ENCODE data around the gene PAQR4. TPM values are rescaled to one million over a fixed set of nuclear protein-coding genes. Genes with fewer than 3 reads are reported as not detected.
"Not testable (repeated sequence)": the region's sequence is repeated elsewhere in the genome, so short reads cannot be mapped to it uniquely, and the experiment has no call there.

The PAQR4 gene
- total and polyA plus RNA-seq, 4 donors, result 4.0 to 21.3 (median 13.1) TPM

DNA sequence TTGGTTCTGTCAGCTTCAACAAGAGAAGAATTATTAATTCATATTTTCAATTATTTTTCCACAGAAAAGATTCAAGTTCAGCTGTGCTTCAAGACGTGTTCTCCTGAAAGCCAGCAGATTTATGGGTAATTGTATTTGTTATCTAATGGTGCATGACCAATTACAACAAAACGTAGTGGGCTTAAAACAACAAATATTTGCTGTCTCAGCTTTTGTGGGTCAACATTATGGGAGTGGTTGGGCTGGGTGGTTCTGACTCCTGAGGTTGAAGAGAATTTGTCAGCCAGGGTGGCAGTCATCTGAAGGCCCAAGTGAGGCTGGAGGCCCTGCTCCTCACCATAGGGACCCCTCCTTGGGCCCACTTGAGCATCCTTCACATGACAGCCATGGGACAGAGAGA, 29.2 kb upstream of the PAQR4 start:
- TF ChIP-seq, protein P1, sequence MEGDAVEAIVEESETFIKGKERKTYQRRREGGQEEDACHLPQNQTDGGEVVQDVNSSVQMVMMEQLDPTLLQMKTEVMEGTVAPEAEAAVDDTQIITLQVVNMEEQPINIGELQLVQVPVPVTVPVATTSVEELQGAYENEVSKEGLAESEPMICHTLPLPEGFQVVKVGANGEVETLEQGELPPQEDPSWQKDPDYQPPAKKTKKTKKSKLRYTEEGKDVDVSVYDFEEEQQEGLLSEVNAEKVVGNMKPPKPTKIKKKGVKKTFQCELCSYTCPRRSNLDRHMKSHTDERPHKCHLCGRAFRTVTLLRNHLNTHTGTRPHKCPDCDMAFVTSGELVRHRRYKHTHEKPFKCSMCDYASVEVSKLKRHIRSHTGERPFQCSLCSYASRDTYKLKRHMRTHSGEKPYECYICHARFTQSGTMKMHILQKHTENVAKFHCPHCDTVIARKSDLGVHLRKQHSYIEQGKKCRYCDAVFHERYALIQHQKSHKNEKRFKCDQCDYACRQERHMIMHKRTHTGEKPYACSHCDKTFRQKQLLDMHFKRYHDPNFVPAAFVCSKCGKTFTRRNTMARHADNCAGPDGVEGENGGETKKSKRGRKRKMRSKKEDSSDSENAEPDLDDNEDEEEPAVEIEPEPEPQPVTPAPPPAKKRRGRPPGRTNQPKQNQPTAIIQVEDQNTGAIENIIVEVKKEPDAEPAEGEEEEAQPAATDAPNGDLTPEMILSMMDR (IDR thresholded peaks at IDR 0.05; ENCODE audit: control extremely low read depth, extremely low read depth), result no peak
- Histone ChIP-seq H3K4me3 (no peak overlapping the region), H3K27ac (ENCODE audit: low read depth in 1 of 2, low read length in 1 of 2) (no peak overlapping the region), H3K27me3 (ENCODE audit: control insufficient read depth in 3 of 3, insufficient read depth in 3 of 3, low read length in 2 of 3) (no peaks in the 10 kb centered on the region), H3K9ac (ENCODE audit: insufficient read depth in 1 of 2, low read length in 2 of 2) (no peak overlapping the region), H3K9me3 (ENCODE audit: control insufficient read depth in 4 of 4, insufficient read depth in 3 of 4, low read length in 3 of 4) (no peaks in the 10 kb centered on the region), H3K4me1 (ENCODE audit: control insufficient read depth in 5 of 5, insufficient read depth in 5 of 5, low read length in 5 of 5) (no peaks in the 10 kb centered on the region), H3K36me3 (ENCODE audit: control insufficient read depth in 4 of 4, insufficient read depth in 4 of 4, low read length in 4 of 4) (peaks cover 6 to 58% (median 26%) of the 10 kb centered on the region in 4 donors)
- DNase-seq (no peak), ATAC-seq (ENCODE audit: insufficient read depth, low FRiP score) (no peak)
- WGBS, 2 donors, result 87 to 92% methylated on average over 2 of the region's 2 CpGs

- DNase-seq (no peak), ATAC-seq (ENCODE audit: insufficient read depth, low FRiP score) (no peak)
- Histone ChIP-seq H3K36me3 (ENCODE audit: control insufficient read depth in 4 of 4, insufficient read depth in 4 of 4, low read length in 4 of 4) (peaks cover 9 to 43% (median 23%) of the 10 kb centered on the region in 4 donors), H3K27ac (ENCODE audit: low read depth in 1 of 2, low read length in 1 of 2) (no peak overlapping the region), H3K27me3 (ENCODE audit: control insufficient read depth in 3 of 3, insufficient read depth in 3 of 3, low read length in 2 of 3) (no peaks in the 10 kb centered on the region), H3K4me1 (ENCODE audit: control insufficient read depth in 5 of 5, insufficient read depth in 5 of 5, low read length in 5 of 5) (no peaks in the 10 kb centered on the region), H3K9ac (ENCODE audit: insufficient read depth in 1 of 2, low read length in 2 of 2) (no peak overlapping the region), H3K4me3 (no peak overlapping the region), H3K9me3 (ENCODE audit: control insufficient read depth in 4 of 4, insufficient read depth in 3 of 4, low read length in 3 of 4) (no peaks in the 10 kb centered on the region)
- TF ChIP-seq, protein P1 (IDR thresholded peaks at IDR 0.05; ENCODE audit: control extremely low read depth, extremely low read depth), result no peak
- WGBS, 2 donors, result 89 to 92% methylated on average over 4 of the region's 4 CpGs
Measured at GRCh38 chr16:2942045-2942444, 27.1 kb upstream of the PAQR4 start.

DNA sequence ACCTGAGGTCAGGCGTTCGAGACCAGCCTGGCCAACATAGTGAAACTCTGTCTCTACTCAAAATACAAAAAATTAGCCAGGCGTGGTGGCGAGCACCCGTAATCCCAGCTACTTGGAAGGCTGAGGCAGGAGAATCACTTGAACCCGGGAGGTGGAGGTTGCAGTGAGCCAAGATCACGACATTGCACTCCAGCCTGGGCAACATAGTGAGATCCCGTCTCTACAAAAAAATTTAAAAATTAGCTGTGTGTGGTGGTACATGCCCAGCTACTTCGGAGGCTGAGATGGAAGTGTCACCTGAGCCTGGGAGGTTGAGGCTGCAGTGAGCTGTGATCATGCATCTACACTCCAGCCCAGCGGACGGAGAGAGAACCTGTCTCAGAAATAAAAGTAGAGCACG, 25.4 kb upstream of the PAQR4 start:
- H3K36me3 ChIP-seq (ENCODE audit: control insufficient read depth in 4 of 4, insufficient read depth in 4 of 4, low read length in 4 of 4), result peaks cover 9 to 31% (median 17%) of the 10 kb centered on the region in 4 donors
- WGBS, 2 donors, result 89 to 92% methylated on average over 12 of the region's 12 CpGs

DNA sequence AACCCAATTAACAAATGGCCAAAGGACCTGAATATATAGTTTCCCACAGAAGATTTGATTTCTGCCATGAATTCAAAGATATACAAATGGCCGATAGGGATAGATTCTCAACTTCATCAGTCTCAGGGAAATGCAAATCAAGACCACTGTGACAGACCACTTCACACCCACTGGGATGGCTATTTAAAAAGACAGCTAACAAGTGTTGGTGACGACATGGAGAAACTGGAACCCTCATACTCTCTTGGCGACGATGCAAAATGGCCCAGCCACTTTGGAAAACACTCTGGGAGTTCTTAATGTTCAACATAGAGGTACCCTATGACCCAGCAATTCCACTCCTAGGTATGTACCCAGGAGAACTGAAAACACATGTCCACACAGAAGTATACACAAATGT, 22.5 kb upstream of the PAQR4 start:
- Histone ChIP-seq H3K9me3 (ENCODE audit: control insufficient read depth in 4 of 4, insufficient read depth in 3 of 4, low read length in 3 of 4) (no peaks in the 10 kb centered on the region), H3K36me3 (ENCODE audit: control insufficient read depth in 4 of 4, insufficient read depth in 4 of 4, low read length in 4 of 4) (peaks cover 3 to 27% (median 6%) of the 10 kb centered on the region in 4 donors), H3K9ac (ENCODE audit: insufficient read depth in 1 of 2, low read length in 2 of 2) (no peak overlapping the region), H3K27me3 (ENCODE audit: control insufficient read depth in 3 of 3, insufficient read depth in 3 of 3, low read length in 2 of 3) (no peaks in the 10 kb centered on the region), H3K27ac (ENCODE audit: low read depth in 1 of 2, low read length in 1 of 2) (no peak overlapping the region), H3K4me1 (ENCODE audit: control insufficient read depth in 5 of 5, insufficient read depth in 5 of 5, low read length in 5 of 5) (no peaks in the 10 kb centered on the region), H3K4me3 (no peak overlapping the region)
- TF ChIP-seq, protein P1 (IDR thresholded peaks at IDR 0.05; ENCODE audit: control extremely low read depth, extremely low read depth), result no peak
- ATAC-seq (ENCODE audit: insufficient read depth, low FRiP score) (no peak), DNase-seq (no peak)
- WGBS, 2 donors, result 99 to 100% methylated on average over 4 of the region's 4 CpGs

More for the DNA sequence above, 25.4 kb upstream of the PAQR4 start:
- not testable (repeated sequence) for H3K27ac ChIP-seq (ENCODE audit: low read depth in 1 of 2, low read length in 1 of 2); H3K4me1 ChIP-seq (ENCODE audit: control insufficient read depth in 5 of 5, insufficient read depth in 5 of 5, low read length in 5 of 5); H3K27me3 ChIP-seq (ENCODE audit: control insufficient read depth in 3 of 3, insufficient read depth in 3 of 3, low read length in 2 of 3); ATAC-seq (ENCODE audit: insufficient read depth, low FRiP score); H3K9me3 ChIP-seq (ENCODE audit: control insufficient read depth in 4 of 4, insufficient read depth in 3 of 4, low read length in 3 of 4); H3K4me3 ChIP-seq; H3K9ac ChIP-seq (ENCODE audit: insufficient read depth in 1 of 2, low read length in 2 of 2); DNase-seq
